GM19468 (cell line): ENCODE measurements around the gene IL17C.
"Not testable (repeated sequence)": the region's sequence is repeated elsewhere in the genome, so short reads cannot be mapped to it uniquely, and the experiment has no call there.

Source experiments
- ATAC-seq: cut with Tn5 transposase; IDR thresholded peaks from one replicate; pipeline ENCODE4 v1.9.1; 2021; ENCODE audit warnings: mild to moderate bottlenecking, moderate library complexity, moderate number of reproducible peaks; ENCODE audit not compliant: unreplicated experiment; ENCODE audit errors: extremely low read depth

The IL17C gene

DNA sequence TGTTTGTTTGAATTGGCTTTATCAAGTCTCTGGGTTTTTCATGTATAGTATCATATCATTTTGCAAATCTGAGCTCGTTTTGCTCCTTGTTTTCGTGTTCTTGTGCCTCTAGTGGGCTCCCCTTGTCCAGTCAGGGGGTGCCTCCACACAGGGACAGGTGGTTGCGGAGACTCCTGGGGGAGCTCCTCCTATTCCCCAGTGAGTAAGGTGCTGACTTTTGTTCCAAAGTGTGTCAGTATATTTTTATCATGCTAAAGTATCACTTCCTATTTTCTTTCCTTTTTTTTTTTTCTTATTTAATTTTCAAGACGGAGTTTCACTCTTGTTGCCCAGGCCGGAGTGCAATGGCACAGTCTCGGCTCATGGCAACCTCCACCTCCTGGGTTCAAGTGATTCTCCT lies 30.3 kb upstream of the IL17C start:
- ATAC-seq: no peak

- not testable (repeated sequence) for ATAC-seq
These were observed 28.9 kb upstream of the IL17C start for GRCh38 chr16:88609426-88609825.

- no peak for ATAC-seq
These were observed 28.3 kb upstream of the IL17C start for GRCh38 chr16:88610080-88610479.

- no peak for ATAC-seq
These were observed 27.2 kb upstream of the IL17C start for GRCh38 chr16:88610909-88611812.

GRCh38 chr16:88613293-88613692 lies 25.1 kb upstream of the IL17C start:
- ATAC-seq: no peak

GRCh38 chr16:88613911-88614817 lies 24.2 kb upstream of the IL17C start:
- ATAC-seq: no peak

DNA sequence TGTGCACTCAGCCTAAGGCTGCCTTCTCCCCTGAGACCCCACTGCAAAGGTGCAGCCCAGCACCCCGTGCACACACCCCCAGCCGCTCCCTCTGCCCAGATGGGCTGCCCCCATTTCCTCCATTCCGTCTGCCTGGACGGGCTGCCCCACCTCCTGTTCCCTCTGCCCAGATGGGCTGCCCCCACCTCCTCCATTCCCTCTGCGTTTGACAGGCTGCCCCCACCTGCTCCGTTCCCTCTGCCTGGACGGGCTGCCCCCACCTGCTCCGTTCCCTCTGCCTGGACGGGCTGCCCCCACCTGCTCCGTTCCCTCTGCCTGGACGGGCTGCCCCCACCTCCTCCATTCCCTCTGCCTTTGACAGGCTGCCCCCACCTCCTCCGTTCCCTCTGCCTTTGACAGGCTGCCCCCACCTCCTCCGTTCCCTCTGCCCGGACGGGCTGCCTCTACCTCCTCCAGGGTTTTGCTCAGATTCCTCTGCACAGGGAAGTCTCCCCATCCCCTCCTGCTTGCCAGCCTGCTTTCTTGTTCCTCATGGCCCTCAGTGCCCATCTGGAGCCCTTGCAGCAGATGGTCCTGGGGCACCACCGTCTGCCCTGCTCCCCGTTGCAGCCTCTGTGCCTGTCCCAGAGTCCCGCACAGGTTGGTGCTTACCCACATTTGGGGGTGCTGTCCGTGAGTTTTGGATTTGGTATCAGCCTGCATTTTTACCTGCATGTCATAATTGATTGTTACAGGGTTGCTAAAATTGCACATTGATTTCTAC lies 23.4 kb upstream of the IL17C start:
- no peak for ATAC-seq

- ATAC-seq: no peak
These were observed 22.1 kb upstream of the IL17C start for GRCh38 chr16:88616320-88616719.

- no peak for ATAC-seq
These were observed 21.6 kb upstream of the IL17C start for GRCh38 chr16:88616736-88617135.

- no peak for ATAC-seq
These were observed 20.9 kb upstream of the IL17C start for GRCh38 chr16:88617268-88618031.

DNA sequence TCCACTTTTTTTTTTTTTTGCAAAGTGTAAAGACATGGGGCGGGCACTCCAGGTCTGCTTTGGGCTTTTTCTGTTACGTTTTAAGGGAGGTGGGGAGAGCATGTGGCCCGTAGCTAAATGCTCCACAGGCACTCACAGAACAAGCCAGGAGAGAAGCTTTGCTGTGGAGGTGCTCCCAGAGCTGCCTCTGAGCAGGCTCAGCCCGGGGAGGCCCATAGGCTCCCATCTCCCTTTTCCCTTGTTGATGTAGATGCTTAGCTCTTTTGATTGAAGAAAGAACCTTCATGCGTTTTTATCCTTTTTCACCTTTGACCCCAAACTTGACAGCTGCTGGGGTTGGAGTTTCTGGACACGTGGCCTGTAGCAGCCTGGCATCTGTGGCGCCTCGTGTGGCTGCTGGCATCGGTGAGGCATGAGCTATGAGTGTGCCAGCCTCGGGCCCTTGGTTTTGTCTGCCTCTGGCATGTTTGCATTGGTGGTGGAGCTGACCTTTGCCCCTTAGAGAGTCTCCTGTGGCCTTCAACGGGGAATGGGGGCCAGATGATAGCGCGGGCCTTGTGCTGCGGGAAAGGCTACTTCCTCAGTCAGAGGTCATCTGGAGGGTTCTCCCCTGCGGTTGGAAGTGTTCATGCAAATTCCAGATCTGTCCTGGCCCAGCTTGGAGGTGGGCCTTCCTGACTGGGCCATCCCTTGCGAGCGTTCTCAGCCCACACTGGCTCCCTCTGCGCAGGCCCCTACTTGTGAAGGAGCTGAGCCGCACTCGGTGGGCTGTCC lies 20.0 kb upstream of the IL17C start:
- ATAC-seq: no peak

GRCh38 chr16:88618956-88619667 lies 19.3 kb upstream of the IL17C start:
- no peak for ATAC-seq

DNA sequence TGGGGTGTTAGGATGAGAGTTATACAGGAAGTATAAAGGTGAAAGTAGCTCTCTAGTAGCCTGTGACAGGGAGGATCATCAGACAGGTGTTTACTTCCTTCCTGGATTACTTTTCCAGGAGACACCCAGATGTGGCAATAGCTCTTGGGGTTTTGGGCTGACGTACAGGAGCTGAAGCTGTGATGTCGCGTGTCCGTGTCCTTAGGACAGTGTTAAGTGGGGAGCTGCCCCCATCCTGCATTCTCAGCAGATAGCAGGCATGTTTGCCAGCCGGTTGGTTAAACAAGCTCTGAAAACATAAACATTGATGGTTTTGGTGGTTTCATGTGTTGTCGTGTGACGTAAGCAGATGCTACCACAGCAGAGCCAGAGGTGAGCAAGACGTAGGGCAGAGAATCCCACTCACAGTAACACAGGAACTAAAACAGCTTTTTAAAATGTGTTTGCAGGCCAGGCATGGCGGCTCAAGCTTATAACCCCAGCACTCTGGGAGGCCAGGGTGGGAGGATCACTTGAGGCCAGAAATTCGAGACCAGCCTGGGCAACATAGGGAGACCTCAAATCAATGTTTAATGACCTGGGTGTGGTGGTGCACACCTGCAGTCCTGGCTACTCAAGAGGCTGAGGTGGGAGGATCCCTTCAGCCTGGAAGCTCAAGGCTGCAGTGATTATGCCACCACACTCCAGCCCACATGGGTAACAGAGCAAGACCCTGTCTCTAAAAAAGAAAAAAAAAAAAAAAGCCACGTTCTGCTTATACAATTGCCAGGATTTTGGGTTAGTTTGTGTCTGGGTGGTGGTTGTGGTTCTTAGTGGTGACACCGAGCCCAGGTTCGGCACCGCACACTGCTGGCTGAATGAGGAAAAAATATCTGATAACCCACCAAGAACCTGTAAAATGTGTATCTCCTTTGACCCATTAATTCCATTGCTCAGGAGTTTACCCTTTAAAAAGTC lies 18.2 kb upstream of the IL17C start:
- no peak for ATAC-seq

- ATAC-seq: no peak
These were observed 16.2 kb upstream of the IL17C start for GRCh38 chr16:88622125-88622524.

GRCh38 chr16:88622866-88623265 lies 15.5 kb upstream of the IL17C start:
- no peak for ATAC-seq

- ATAC-seq: no peak
These were observed 14.5 kb upstream of the IL17C start for GRCh38 chr16:88623858-88624257.

- ATAC-seq: no peak
These were observed 13.9 kb upstream of the IL17C start for GRCh38 chr16:88624481-88624880.
